HG03060 (cell line): ENCODE measurements around the gene GGT5.
"Not testable (repeated sequence)": the region's sequence is repeated elsewhere in the genome, so short reads cannot be mapped to it uniquely, and the experiment has no call there.

ENCODE experiments used
- ATAC-seq: cut with Tn5 transposase; IDR thresholded peaks from one replicate; pipeline ENCODE4 v1.9.1; 2021; ENCODE audit warnings: low read depth, moderate number of reproducible peaks; ENCODE audit not compliant: unreplicated experiment

The GGT5 gene

GRCh38 chr22:24206460-24207263, 38.2 kb downstream of the GGT5 start:
- ATAC-seq, result not testable (repeated sequence)

GRCh38 chr22:24205438-24206195, 39.3 kb downstream of the GGT5 start:
- no peak for ATAC-seq

- ATAC-seq, result not testable (repeated sequence)
Measured at GRCh38 chr22:24203856-24204255, 41.0 kb downstream of the GGT5 start.

GRCh38 chr22:24201681-24202614, 42.9 kb downstream of the GGT5 start:
- no peak for ATAC-seq

- ATAC-seq, result no peak
Measured at GRCh38 chr22:24200619-24201212, 44.2 kb downstream of the GGT5 start.

GRCh38 chr22:24198682-24199052, 46.2 kb downstream of the GGT5 start:
- no peak for ATAC-seq

- no peak for ATAC-seq
Measured at GRCh38 chr22:24191893-24192292, 53.0 kb downstream of the GGT5 start.

GRCh38 chr22:24191381-24191841, 53.5 kb downstream of the GGT5 start:
- no peak for ATAC-seq

GRCh38 chr22:24190596-24191208, 54.2 kb downstream of the GGT5 start:
- ATAC-seq, result no peak

GRCh38 chr22:24190159-24190540, 54.7 kb downstream of the GGT5 start:
- ATAC-seq, result no peak

GRCh38 chr22:24189249-24190158, 55.4 kb downstream of the GGT5 start:
- no peak for ATAC-seq

GRCh38 chr22:24188705-24189248, 56.1 kb downstream of the GGT5 start:
- no peak for ATAC-seq

- ATAC-seq, result no peak
Measured at GRCh38 chr22:24187731-24188644, 56.9 kb downstream of the GGT5 start.

- no peak for ATAC-seq
Measured at GRCh38 chr22:24186892-24187670, 57.8 kb downstream of the GGT5 start.

GRCh38 chr22:24186352-24186740, 58.5 kb downstream of the GGT5 start:
- ATAC-seq, result no peak

- ATAC-seq, result no peak
Measured at GRCh38 chr22:24185501-24186351, 59.2 kb downstream of the GGT5 start.
